GM12878 (cell line): ENCODE measurements around the gene ALDOB. TPM values are rescaled to one million over a fixed set of nuclear protein-coding genes. Genes with fewer than 3 reads are reported as not detected.

Experiments
- ATAC-seq: fragments of 200-7000 bp; cut with Tn5 transposase; 3 replicates; pipeline ENCODE4 v1.9.1; 2020; ENCODE audit warnings: mild to moderate bottlenecking, moderate library complexity
- BruUV-seq: library from RNA; stranded (reverse); fragments of 400-500 nt; replicated peaks from 2 replicates; lab custom pipeline; 2021; lab: Mats Ljungman, UMichigan
- CTCF ChIA-PET: fragments of 300-600 bp; sonication (Branson Sonifier 250); formaldehyde crosslinking; extraction: SDS; loops from one replicate; lab custom pipeline; 2021; ENCODE audit warnings: inconsistent platforms; lab: Yijun Ruan, JAX
- POLR2A ChIA-PET: fragments of 350-600 bp; formaldehyde crosslinking; extraction: SDS; loops from one replicate; lab custom pipeline; 2021; ENCODE audit warnings: inconsistent platforms; lab: Charles Lee
- RAD21 ChIA-PET: fragments of 300-600 bp; sonication (Branson Sonifier 250); formaldehyde crosslinking; loops from one replicate; lab custom pipeline; 2023; ENCODE audit warnings: antibody characterized with exemption; ENCODE audit not compliant: unreplicated experiment; lab: Charles Lee
- SMC1A ChIA-PET: fragments of 300-600 bp; sonication (Branson Sonifier 250); formaldehyde crosslinking; loops from one replicate; lab custom pipeline; 2023; ENCODE audit not compliant: unreplicated experiment, uncharacterized antibody; lab: Charles Lee
- DNase-seq: peaks from one replicate; pipeline ENCODE4 v3.0.0-alpha.2; 2011; ENCODE audit warnings: low read depth, low spot score
- FAIRE-seq: peaks from 3 replicates; lab custom pipeline; 2011; peaks lifted over from hg19 to GRCh38; lab: Jason Lieb, UNC
- H2AFZ ChIP-seq: 2 replicates; pipeline ENCODE4 v1.6.0; 2011; ENCODE audit warnings: low read depth, low read length, control low read depth; ENCODE audit not compliant: control insufficient read depth
- H3K27ac ChIP-seq: 2 replicates; pipeline ENCODE4 v1.5.1; 2011; ENCODE audit warnings: control low read depth; ENCODE audit not compliant: control insufficient read depth, insufficient read depth
- H3K27me3 ChIP-seq, 2 experiments: replicated peaks in 1 of 2; 2 replicates each; pipeline versions ENCODE4 v1.6.0 to v1.6.1; 2011; ENCODE audit warnings: low read length in 1 of 2; ENCODE audit not compliant: control insufficient read depth in 2 of 2, insufficient read depth in 2 of 2
- H3K36me3 ChIP-seq, 2 experiments: 2 replicates each; pipeline ENCODE4 v1.5.1; 2011; ENCODE audit warnings: low read length in 1 of 2; ENCODE audit not compliant: control insufficient read depth in 2 of 2, insufficient read depth in 2 of 2
- H3K4me1 ChIP-seq: 2 replicates; pipeline ENCODE4 v1.6.1; 2011; ENCODE audit warnings: mild to moderate bottlenecking, low read length, moderate library complexity, mixed read lengths; ENCODE audit not compliant: control insufficient read depth, insufficient read depth
- H3K4me2 ChIP-seq: 2 replicates; pipeline ENCODE4 v1.6.0; 2011; ENCODE audit warnings: control low read depth; ENCODE audit not compliant: control insufficient read depth, insufficient read depth
- H3K4me3 ChIP-seq: fragments of 200-600 bp; sonication (generic); 2 replicates; pipeline ENCODE4 v1.5.1; 2016
- H3K79me2 ChIP-seq: 2 replicates; pipeline ENCODE4 v1.6.0; 2011; ENCODE audit warnings: low read length; ENCODE audit not compliant: control insufficient read depth, insufficient read depth
- H3K9ac ChIP-seq: 2 replicates; pipeline ENCODE4 v1.8.0; 2011; ENCODE audit warnings: low read length, control low read depth, mixed read lengths; ENCODE audit not compliant: control insufficient read depth, insufficient read depth
- H3K9me3 ChIP-seq: replicated peaks from 3 replicates; pipeline ENCODE4 v1.5.1; 2011; ENCODE audit warnings: mild to moderate bottlenecking, low read length; ENCODE audit not compliant: control insufficient read depth, insufficient read depth
- H4K20me1 ChIP-seq: 2 replicates; pipeline ENCODE4 v1.6.0; 2011; ENCODE audit not compliant: control insufficient read depth, insufficient read depth
- HDGF ChIP-seq: fragments of 450-650 bp; IDR thresholded peaks from 2 replicates; pipeline ENCODE4 v1.6.1; 2016; ENCODE audit warnings: antibody characterized with exemption
- MTA2 ChIP-seq: fragments of 450-650 bp; IDR thresholded peaks from 2 replicates; pipeline ENCODE4 v1.6.1; 2016; ENCODE audit warnings: low read depth, mild to moderate bottlenecking, moderate library complexity
- MTA3 ChIP-seq: IDR thresholded peaks from 2 replicates; pipeline ENCODE4 v1.6.1; 2012; ENCODE audit warnings: low read length, inconsistent platforms, borderline replicate concordance
- NFIC ChIP-seq: IDR thresholded peaks from 2 replicates; pipeline ENCODE4 v1.6.1; 2012; ENCODE audit warnings: low read depth, mild to moderate bottlenecking, inconsistent platforms, low read length, moderate library complexity
- PAX8 ChIP-seq: fragments of 450-650 bp; IDR thresholded peaks from 2 replicates; pipeline ENCODE4 v1.6.1; 2017; ENCODE audit warnings: mild to moderate bottlenecking, moderate library complexity
- PML ChIP-seq: IDR thresholded peaks from 2 replicates; pipeline ENCODE4 v1.6.1; 2012; ENCODE audit warnings: low read length, inconsistent platforms
- POLR2AphosphoS2 ChIP-seq: IDR thresholded peaks from 2 replicates; pipeline ENCODE4 v1.6.1; 2011; ENCODE audit warnings: low read depth, mild to moderate bottlenecking, low read length, improper control_type of control experiment, moderate library complexity
- RAD51 ChIP-seq: fragments of 450-650 bp; IDR thresholded peaks from 2 replicates; pipeline ENCODE4 v1.6.1; 2016; ENCODE audit warnings: moderate library complexity, mild to moderate bottlenecking, inconsistent platforms
- RBBP5 ChIP-seq: fragments of 200-600 bp; sonication (generic); conservative IDR thresholded peaks from 2 replicates; pipeline ENCODE4 v1.6.1; 2016
- RELA ChIP-seq: fragments of 450-650 bp; IDR thresholded peaks from 2 replicates; pipeline ENCODE4 v1.8.0; 2014; ENCODE audit warnings: borderline replicate concordance; ENCODE audit not compliant: partially characterized antibody
- RFX5 ChIP-seq: IDR thresholded peaks from 2 replicates; pipeline ENCODE4 v1.6.1; 2011; ENCODE audit warnings: low read depth, low read length, improper control_type of control experiment
- SUZ12 ChIP-seq: fragments of 200-600 bp; sonication (generic); IDR thresholded peaks from one replicate; pipeline ENCODE4 v1.6.1; 2018; ENCODE audit warnings: antibody characterized with exemption, mild to moderate bottlenecking; ENCODE audit not compliant: unreplicated experiment
- TARDBP ChIP-seq: IDR thresholded peaks from 2 replicates; pipeline ENCODE4 v1.6.1; 2016; ENCODE audit warnings: borderline replicate concordance
- TCF7 ChIP-seq: IDR thresholded peaks from 2 replicates; pipeline ENCODE4 v1.6.1; 2014; ENCODE audit warnings: antibody characterized with exemption, borderline replicate concordance
- WGBS: methylation state at CpG from one replicate; pipeline ENCODE4 v1.1.6; 2016; ENCODE audit warnings: low lambda C conversion rate; ENCODE audit not compliant: insufficient replicate concordance, insufficient coverage; ENCODE audit errors: missing lambda C conversion rate; 5-methylcytosine and 5-hydroxymethylcytosine counted together
- in situ Hi-C: fragments of 300-500 bp; cut with MboI; formaldehyde crosslinking; loops from 9 replicates; pipeline ENCODE4 v1.14.3; 2018; ENCODE audit warnings: mixed read lengths
- intact Hi-C: fragments of 100-400 bp; cut with micrococcal nuclease; formaldehyde crosslinking; loops from one replicate; pipeline ENCODE4 v1.14.2; 2022; ENCODE audit not compliant: unreplicated experiment
- polyA plus RNA-seq, 11 experiments: library from polyadenylated mRNA; depleted of rRNA in 4 of 11; unstranded in 6 of 11; stranded (reverse) in 5 of 11; fragments of >200 nt; fragmentation: Nextera tagmentation in 4 of 11; fragmentation: Illumina TruSeq in 1 of 11; extraction: Ambion mirVana in 4 of 11; extraction: Trizol in 1 of 11; gene quantifications; 1 replicate in 1 of 11; 2 replicates in 10 of 11; pipeline versions ENCODE4 v1.2.1 to v1.2.3, GENCODE V29; 2011 to 2016; ENCODE audit warnings: inconsistent platforms in 2 of 11, missing spikeins in 2 of 11, low read depth in 1 of 11
- total RNA-seq, 4 experiments: library from RNA; depleted of rRNA in 3 of 4; stranded (reverse); fragments of >200 nt in 3 of 4; fragmentation: Illumina TruSeq in 1 of 4; extraction: Trizol in 1 of 4; gene quantifications; 2 replicates each; pipeline versions ENCODE4 v1.2.1 to v1.2.3, GENCODE V29; 2013 to 2021
- TF ChIP-seq, protein P1 (sequence below): IDR thresholded peaks from 2 replicates; pipeline ENCODE4 v1.6.1; 2012; ENCODE audit warnings: low read depth, low read length, improper control_type of control experiment
- TF ChIP-seq, protein P2 (sequence below): fragments of 450-650 bp; IDR thresholded peaks from 2 replicates; pipeline ENCODE4 v1.6.1; 2014; ENCODE audit warnings: mild to moderate bottlenecking
- TF ChIP-seq, protein P3 (sequence below): IDR thresholded peaks from 2 replicates; pipeline ENCODE4 v1.6.1; 2012; ENCODE audit warnings: low read length, inconsistent platforms

ALDOB gene
- total and polyA plus RNA-seq, 10 of the 15 experiments (the other 5 are each of a cell fraction or from before 2014, with no cell fraction given): 0.03 to 0.82 (median 0.04) TPM; not detected in 7

DNA sequence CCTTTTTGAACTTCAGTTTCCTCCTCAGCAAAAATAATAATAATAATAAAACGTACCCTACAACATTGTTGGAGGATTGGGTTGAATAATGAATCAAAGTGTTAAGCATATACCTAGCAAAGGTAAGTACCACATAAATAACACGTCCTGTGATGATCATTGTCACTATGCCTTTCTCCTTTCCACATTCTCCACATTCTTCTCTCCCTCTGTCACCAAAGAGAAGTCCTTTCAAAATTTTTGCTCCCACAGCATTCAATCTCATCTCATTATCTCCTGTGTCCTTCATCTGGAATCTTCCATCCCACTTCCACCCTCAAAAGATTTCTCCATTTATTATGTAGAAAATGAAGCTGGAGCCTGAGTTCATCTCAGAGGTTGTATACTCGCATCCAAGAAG, 7.2 kb upstream of the ALDOB start:
- SMC1A ChIA-PET: no interaction called here
- no peaks in the 10 kb centered on the region for H3K27me3 ChIP-seq
- POLR2A ChIA-PET: interaction anchor here (1.1 kb wide), 1 partner anchor 44 kb away, joined by 3 read pairs; the partner anchor contains the start of genes MRPL50 and ZNF189
- no peaks in the 10 kb centered on the region for H3K4me1 ChIP-seq
- 15% methylated on average over 3 of the region's 3 CpGs for WGBS
- no peak for TF ChIP-seq RAD51
- no peak for TF ChIP-seq PML
- TF ChIP-seq, protein P1, sequence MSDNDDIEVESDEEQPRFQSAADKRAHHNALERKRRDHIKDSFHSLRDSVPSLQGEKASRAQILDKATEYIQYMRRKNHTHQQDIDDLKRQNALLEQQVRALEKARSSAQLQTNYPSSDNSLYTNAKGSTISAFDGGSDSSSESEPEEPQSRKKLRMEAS: no peak
- TF ChIP-seq RFX5: no peak
- no peak for TF ChIP-seq MTA3
- TF ChIP-seq POLR2AphosphoS2: no peak
- TF ChIP-seq NFIC: no peak
- TF ChIP-seq, protein P2, sequence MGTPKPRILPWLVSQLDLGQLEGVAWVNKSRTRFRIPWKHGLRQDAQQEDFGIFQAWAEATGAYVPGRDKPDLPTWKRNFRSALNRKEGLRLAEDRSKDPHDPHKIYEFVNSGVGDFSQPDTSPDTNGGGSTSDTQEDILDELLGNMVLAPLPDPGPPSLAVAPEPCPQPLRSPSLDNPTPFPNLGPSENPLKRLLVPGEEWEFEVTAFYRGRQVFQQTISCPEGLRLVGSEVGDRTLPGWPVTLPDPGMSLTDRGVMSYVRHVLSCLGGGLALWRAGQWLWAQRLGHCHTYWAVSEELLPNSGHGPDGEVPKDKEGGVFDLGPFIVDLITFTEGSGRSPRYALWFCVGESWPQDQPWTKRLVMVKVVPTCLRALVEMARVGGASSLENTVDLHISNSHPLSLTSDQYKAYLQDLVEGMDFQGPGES: no peak
- no peak for TF ChIP-seq HDGF
- no peak for TF ChIP-seq SUZ12
- no peak for TF ChIP-seq TARDBP
- TF ChIP-seq, protein P3, sequence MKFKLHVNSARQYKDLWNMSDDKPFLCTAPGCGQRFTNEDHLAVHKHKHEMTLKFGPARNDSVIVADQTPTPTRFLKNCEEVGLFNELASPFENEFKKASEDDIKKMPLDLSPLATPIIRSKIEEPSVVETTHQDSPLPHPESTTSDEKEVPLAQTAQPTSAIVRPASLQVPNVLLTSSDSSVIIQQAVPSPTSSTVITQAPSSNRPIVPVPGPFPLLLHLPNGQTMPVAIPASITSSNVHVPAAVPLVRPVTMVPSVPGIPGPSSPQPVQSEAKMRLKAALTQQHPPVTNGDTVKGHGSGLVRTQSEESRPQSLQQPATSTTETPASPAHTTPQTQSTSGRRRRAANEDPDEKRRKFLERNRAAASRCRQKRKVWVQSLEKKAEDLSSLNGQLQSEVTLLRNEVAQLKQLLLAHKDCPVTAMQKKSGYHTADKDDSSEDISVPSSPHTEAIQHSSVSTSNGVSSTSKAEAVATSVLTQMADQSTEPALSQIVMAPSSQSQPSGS: no peak
- no peak for TF ChIP-seq MTA2
- no peak for TF ChIP-seq TCF7
- no peak for TF ChIP-seq PAX8
- no peak for TF ChIP-seq RBBP5
- no peak for TF ChIP-seq RELA
- ATAC-seq (no peak), FAIRE-seq (peak; percentile 38), DNase-seq (no peak)
- H3K36me3 ChIP-seq: no peaks in the 10 kb centered on the region
- H3K27ac ChIP-seq: no peak overlapping the region
- RAD21 ChIA-PET: no interaction called here
- no peaks in the 10 kb centered on the region for H3K79me2 ChIP-seq
- in situ Hi-C loops (no loop called here), intact Hi-C loops (no loop called here)
- H3K4me2 ChIP-seq: no peak overlapping the region
- H3K9me3 ChIP-seq: no peaks in the 10 kb centered on the region
- no TSS peak for BruUV-seq
- H4K20me1 ChIP-seq: no peaks in the 10 kb centered on the region
- H3K4me3 ChIP-seq: no peak overlapping the region
- H2AFZ ChIP-seq: no peak overlapping the region
- H3K9ac ChIP-seq: no peak overlapping the region
- CTCF ChIA-PET: interaction anchor here (0.7 to 1.5 kb wide), 3 partner anchors 28 to 1565 kb away, joined by 3 read pairs; no protein-coding TSS in a partner anchor
